GM18505 (cell line): ENCODE results near the gene FAM171A2.

ENCODE experiments used
- ATAC-seq: cut with Tn5 transposase; IDR thresholded peaks from one replicate; pipeline ENCODE4 v1.9.1; 2021; ENCODE audit not compliant: unreplicated experiment
- POLR2A ChIP-seq: IDR thresholded peaks from 4 replicates; pipeline ENCODE4 v1.6.1; 2011; ENCODE audit warnings: borderline replicate concordance; ENCODE audit not compliant: insufficient read depth, insufficient read length; ENCODE audit errors: extremely low read depth

FAM171A2 gene

DNA sequence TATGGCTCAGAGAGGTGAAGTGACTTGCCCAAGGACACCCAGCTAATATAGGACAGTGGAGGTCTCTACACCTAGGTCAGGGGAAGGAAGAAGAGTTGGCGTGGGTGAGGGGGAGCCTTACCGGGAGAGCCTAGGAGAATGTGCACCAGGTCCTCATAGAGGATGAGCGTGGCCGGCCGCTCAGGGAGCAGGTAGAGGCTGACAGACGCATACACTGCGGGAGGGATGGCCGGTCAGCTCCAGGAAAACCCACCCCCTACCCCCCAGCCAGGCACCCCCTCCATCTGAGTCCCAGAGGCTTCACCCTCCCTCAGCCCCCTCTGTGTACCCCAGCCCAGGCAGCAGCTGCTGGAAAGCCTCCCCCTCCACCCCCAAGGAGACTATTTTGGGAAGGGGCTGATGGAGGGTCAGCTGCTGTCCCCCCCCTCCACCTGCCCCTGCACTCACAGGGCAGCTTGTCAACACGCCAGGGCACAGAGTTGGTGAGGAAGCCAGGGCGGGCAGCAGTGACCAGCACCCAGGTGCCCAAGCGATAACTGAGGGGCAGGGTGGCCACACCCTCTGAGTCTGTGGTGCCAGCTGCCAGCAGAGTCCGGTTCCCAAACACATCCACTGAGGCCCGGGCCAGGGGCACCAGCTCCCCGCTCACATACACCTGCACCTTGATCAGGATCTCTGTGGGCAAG is 4.1 kb downstream of the FAM171A2 start:
- no peak for TF ChIP-seq POLR2A
- ATAC-seq: no peak

DNA sequence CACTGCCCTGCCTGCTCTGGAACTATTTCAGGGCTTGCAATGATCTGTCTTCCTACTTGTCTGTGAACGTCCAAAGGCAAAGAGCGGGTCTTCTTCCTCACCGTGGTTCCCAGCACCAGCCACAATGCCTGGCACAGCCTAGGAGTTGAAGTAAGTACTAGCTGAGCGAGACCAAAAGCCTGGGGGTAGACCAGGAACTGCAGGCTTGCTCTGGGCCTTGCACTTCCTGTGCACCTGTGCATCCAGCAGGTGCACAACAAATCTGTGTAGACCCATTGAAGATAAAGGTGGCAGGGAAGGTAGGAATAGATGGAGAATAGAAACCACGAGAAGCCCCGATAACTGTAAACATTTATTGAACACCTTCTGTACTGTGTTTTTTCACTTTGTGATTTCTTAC is 4.6 kb downstream of the FAM171A2 start:
- no peak for TF ChIP-seq POLR2A
- no peak for ATAC-seq

DNA sequence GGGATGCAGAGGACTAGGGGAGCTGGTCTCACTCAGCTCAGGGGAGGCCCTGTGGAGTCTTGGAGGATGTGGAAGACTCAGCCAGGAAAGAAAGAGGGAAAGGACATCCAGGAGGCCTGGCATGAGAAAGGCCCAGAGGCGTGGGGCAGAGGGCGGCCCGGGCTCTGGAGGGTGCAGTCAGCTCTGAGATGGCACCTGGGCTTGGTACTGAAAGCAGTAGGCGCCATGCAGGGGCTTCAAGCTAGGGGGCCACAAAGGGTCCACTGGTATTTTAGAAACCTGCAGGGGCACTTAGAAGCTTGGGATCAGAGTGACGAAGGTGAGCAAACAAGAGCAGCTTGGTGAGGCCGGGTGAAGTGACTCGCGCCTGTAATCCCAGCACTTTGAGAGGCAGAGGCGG is 5.6 kb downstream of the FAM171A2 start:
- no peak for ATAC-seq
- TF ChIP-seq POLR2A: no peak

DNA sequence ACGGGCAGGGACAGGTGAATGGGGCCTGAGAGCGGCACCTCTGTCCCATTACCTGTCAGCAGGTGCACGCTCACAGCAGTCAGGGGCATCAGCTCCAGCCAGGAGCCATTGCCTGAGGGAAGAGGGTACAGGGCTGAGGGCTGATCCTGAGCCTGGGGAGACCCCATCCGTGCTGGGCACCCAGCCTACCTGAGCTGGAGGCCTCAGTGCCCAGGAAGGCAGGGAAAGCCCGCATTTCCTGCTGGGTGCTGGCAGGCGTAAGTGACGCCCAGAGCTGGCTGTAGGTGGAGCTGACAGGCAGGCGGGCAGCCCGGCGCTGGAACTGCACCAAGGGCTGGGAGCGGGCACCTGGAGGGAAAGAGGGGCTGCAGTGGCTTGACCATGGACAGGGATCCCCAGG is 7.4 kb downstream of the FAM171A2 start:
- ATAC-seq: no peak
- no peak for TF ChIP-seq POLR2A

DNA sequence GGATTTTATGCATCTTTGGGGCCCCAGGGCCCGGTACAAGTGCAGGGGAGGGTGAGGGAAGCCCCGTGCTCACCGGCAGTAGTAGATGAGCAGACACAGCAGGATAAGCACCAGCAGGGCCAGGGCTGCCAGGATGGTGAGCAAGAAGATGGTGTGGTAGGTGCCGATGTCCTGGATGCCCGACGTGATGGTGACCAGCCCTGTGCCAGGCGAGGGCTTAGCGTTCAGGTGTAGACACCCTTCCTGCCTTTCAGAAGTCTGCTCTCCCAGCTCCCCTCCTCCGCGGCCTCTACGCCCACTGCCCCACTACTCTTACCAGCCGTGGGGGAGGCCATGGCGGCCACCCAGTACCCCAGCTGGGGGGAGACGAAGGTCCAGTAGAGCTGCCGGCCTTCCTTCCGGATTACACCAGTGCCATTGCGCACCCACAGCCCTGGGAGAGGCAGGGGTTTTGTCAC is 8.0 kb downstream of the FAM171A2 start:
- ATAC-seq: no peak
- TF ChIP-seq POLR2A: no peak

DNA sequence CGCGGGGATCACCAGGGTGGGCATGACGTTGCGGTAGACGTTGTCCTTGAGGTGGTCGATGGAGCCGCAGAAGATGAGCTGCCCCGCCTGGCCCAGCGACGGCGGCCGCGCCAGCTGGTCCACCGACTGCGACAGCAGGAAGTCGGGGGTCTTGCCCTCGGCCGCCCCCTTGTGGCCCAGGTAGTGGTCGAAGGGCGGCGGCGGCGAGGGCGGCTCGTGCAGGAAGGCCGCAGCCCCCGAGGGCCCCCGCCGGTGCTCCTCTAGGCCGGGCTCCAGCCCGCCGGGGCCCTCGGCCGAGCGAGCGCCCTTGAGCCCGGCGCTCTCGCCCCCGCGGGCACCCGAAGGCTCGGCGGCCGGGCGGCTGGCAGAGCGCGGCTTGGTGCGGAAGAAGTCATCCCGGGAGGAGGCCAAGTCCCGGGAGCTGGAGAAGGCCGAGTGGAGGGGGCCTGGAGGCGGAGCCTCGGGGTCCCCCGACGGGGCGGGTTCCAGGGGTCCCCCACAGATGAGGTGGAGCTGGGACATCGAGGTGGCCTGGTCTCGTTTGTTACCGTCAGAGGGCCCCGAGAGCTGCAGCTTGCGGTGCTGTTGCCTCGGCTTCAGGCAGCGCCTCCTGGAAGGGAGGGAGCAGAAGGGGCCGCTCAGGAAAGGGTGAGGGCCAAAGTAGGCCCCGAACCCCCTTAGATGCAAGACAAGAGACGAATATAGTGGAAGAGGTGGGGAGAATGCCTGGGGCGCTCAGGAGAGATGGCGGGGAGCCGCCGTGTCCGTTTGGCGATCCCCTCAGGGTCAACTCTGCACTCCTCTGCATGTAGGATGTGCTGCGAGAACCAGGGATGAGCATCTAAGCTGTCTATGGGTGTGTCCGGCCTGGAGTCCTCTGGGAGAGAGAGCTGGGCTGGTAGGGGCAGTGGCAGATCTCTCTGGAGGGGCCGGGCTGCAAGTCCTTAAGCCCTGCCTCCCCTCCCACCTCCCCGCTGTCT is 8.8 kb downstream of the FAM171A2 start:
- no peak for TF ChIP-seq POLR2A
- no peak for ATAC-seq

DNA sequence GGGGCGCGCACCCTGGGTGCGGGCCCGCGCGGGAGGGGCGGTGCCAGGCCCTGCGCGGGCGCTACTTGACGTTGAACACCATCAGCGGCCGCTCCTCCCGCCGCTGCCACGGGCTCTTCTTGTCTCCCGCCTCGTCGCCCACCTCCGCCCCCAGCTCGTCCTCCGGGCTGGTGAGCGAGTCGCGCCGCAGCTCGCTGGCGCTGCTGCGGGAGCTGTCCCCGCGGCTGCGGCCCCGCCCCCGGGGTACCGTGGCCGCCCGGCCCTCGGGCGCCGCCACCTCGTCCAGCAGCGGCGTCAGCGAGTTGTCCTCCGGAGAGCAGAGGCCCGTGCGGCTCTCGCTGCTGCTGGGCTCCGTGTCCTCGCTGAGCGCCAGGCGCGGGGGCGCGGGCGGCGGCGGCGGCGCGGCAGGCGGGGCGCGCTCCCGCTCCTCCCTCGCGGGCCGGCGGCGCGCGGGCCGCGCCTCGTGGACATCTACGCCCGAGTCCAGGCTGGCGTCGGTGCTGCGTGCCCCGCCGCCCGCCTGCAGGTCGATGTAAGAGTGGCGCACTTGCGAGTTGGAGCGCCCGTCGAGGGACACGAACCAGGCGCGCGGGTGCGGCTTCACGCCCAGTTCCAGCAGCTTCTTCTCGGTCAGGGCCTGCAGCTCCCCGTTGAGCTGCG is 9.9 kb downstream of the FAM171A2 start:
- ATAC-seq: no peak
- TF ChIP-seq POLR2A: peak; percentile 10

DNA sequence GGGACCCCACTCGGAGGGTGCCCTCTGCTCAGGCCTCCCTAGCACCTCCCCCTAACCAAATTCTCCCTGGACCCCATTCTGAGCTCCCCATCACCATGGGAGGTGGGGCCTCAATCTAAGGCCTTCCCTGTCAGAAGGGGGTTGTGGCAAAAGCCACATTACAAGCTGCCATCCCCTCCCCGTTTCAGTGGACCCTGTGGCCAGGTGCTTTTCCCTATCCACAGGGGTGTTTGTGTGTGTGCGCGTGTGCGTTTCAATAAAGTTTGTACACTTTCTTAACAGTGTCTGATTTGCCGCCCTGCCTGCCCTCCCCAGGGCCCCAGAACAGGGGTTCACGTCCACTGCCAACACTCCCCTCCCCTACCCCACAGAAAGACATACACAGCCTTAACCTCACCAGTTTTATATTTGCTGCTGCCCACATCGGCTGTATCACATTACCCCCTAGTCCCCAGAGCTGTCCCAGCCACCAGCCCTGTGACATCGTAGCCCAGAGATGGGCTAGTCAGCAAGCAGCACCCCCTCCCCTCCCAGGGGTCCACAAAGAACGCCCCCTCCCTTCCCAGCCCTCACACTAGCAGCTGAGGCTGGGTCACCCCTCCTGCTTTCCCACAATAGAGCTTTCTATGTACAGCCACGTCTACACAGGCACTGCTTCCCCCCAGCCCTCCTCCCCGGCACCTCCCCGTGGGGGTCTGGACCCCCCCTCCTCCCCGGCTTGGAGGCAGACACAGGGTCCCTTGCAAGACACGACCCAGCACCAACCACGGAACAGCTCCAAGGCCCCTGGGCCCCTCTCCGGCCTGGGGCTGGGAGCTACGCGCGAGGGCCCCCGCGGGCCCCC is 10.6 kb downstream of the FAM171A2 start:
- peak; percentile 37 for TF ChIP-seq POLR2A

DNA sequence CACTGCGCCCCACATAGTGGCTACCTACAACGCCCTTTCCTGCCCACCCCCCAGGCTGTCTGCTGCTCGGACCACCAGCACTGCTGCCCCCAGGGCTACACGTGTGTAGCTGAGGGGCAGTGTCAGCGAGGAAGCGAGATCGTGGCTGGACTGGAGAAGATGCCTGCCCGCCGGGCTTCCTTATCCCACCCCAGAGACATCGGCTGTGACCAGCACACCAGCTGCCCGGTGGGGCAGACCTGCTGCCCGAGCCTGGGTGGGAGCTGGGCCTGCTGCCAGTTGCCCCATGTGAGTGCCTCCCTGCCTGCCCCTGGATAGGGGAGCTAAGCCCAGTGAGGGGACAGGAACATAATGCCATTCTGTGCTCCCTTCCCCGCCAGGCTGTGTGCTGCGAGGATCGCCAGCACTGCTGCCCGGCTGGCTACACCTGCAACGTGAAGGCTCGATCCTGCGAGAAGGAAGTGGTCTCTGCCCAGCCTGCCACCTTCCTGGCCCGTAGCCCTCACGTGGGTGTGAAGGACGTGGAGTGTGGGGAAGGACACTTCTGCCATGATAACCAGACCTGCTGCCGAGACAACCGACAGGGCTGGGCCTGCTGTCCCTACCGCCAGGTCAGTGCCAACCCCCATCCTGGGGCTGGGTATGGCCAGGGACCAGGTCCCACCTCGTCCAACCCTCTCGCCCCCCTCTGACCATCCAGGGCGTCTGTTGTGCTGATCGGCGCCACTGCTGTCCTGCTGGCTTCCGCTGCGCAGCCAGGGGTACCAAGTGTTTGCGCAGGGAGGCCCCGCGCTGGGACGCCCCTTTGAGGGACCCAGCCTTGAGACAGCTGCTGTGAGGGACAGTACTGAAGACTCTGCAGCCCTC is 11.5 kb downstream of the FAM171A2 start:
- TF ChIP-seq POLR2A: no peak
- ATAC-seq: no peak

More for the DNA sequence above, 10.6 kb downstream of the FAM171A2 start:
- ATAC-seq: no peak

DNA sequence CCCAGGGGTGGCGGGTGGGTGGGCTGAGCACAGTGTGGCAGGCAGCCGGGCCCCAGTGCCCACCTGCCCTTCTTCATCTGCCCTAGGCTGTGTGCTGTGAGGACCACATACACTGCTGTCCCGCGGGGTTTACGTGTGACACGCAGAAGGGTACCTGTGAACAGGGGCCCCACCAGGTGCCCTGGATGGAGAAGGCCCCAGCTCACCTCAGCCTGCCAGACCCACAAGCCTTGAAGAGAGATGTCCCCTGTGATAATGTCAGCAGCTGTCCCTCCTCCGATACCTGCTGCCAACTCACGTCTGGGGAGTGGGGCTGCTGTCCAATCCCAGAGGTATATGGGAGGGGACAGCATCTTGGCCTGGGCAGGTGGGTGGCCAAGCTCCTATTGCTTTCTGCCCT is 12.2 kb downstream of the FAM171A2 start:
- no peak for ATAC-seq
- TF ChIP-seq POLR2A: no peak

DNA sequence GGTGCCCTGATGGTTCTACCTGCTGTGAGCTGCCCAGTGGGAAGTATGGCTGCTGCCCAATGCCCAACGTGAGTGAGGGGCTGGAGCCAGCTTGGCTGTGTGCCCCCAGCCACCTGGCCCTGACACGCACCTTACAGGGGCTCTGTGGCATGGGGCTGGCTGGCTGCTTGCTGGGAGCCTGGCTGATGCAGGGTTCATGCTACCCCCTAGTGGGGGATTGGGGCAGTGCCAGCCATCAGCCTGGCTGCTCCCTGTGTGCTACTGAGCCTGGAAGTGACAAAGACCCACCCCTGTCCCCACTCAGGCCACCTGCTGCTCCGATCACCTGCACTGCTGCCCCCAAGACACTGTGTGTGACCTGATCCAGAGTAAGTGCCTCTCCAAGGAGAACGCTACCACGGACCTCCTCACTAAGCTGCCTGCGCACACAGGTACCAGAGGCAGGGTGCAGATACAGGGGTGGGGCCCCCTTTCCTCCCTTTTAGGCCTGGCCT is 12.9 kb downstream of the FAM171A2 start:
- no peak for ATAC-seq
- peak; percentile 9 for TF ChIP-seq POLR2A
